NCI-H128 (cell line): Measurements from ENCODE around the gene DHRS12.
A peak's percentile ranks its signal among the peaks of the same experiment; 100 is the strongest.

ENCODE experiments used
- DNase-seq: peaks from one replicate; lab custom pipeline; 2025; ENCODE audit not compliant: unreplicated experiment; lab: John Stamatoyannopoulos, UW

DHRS12 gene

GRCh38 chr13:51811920-51812451 lies 8.0 kb upstream of the DHRS12 start:
- DNase-seq, result no peak

GRCh38 chr13:51811046-51811445 lies 7.1 kb upstream of the DHRS12 start:
- DNase-seq, result peak; percentile 44

- DNase-seq, result no peak
Observed at GRCh38 chr13:51808811-51809210, 4.8 kb upstream of the DHRS12 start.

- DNase-seq, result no peak
Observed at GRCh38 chr13:51807041-51807440, 3.1 kb upstream of the DHRS12 start.

GRCh38 chr13:51806566-51806965 lies 2.6 kb upstream of the DHRS12 start:
- no peak for DNase-seq

DNA sequence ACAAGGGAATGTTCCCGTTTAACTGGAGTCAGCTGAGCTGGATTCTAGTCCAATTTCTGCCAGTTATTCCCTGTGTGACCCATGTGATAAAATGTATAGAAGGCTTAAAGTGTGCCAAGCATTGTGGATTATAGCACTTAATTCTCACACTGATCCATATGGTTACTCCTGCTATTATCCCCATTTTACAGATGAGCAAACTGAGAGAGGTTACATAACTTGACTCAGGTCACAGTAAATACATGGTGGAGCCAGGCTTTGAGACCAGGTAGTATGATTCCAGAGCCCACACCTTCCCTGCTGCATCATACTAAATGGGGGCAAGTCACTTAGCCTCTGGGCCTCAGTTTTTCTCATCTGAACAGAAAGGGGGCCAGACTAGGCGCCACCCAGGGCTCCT lies 2.0 kb upstream of the DHRS12 start:
- no peak for DNase-seq

GRCh38 chr13:51805313-51805712 lies 1.4 kb upstream of the DHRS12 start:
- no peak for DNase-seq

DNA sequence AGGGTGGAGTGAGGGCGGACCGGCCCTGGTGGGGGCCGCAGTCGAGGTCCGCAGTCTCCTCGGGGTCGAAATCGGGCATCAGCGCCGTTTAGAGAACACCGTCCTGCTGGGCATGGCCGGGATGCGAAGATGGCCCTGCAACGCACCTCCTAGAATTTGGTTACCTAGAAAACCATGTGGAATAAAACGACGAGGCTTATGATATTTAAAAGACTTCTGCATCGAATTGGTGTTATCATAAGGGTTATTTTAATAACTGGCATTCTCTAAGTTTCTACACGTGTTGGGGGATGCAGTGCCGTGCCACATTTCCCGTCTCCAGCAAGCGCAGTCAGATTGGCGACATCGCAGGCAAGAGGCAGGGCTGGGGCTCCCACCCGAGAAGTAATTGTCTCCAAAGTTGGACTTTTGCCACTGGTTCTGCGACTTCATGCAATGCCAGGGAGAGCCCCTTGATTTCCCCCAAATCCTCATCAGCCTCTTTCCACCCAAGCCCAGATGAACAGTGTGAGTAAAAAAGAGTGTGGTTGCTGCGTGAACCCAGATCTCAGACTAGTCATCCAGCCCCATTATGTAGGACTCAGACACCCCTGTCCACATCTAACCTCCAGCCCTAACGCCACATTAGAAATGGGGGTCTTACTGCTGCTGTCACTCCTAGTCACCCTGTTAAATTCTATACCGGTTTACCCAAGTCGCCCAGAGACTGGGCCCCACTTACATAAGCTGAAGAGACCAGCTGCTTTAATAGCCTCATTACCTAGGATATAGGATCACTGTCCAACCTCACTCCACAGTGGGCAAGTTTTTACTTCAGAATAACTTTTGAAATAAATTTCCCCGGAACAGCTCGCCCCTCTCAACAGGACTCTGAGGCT lies 571 bp upstream of the DHRS12 start:
- DNase-seq, result no peak

- no peak for DNase-seq
Observed at GRCh38 chr13:51802631-51803418, 1.1 kb downstream of the DHRS12 start.

GRCh38 chr13:51801631-51802099 lies 2.3 kb downstream of the DHRS12 start:
- peak; percentile 35 for DNase-seq

- no peak for DNase-seq
Observed at GRCh38 chr13:51800486-51800885, 3.5 kb downstream of the DHRS12 start.

DNA sequence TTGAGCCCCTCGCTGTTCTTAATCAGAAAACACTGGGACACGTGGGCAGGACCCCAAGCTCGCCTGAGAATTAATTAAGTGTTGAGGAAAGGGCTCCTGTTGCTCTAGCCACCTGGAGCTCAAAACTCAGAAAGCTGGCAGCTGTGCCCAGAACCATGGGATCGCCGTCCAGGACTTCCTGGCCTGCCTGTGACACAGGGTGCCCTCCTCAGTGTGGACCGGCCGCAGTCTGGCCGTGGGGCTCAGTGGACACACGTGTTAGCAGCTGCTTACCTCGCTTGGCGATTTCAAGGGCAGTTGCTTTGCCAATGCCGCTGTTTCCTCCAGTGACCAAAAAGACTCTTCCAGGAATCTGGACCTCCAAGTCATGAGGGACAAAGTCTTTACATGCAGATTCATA lies 4.7 kb downstream of the DHRS12 start:
- no peak for DNase-seq

DNA sequence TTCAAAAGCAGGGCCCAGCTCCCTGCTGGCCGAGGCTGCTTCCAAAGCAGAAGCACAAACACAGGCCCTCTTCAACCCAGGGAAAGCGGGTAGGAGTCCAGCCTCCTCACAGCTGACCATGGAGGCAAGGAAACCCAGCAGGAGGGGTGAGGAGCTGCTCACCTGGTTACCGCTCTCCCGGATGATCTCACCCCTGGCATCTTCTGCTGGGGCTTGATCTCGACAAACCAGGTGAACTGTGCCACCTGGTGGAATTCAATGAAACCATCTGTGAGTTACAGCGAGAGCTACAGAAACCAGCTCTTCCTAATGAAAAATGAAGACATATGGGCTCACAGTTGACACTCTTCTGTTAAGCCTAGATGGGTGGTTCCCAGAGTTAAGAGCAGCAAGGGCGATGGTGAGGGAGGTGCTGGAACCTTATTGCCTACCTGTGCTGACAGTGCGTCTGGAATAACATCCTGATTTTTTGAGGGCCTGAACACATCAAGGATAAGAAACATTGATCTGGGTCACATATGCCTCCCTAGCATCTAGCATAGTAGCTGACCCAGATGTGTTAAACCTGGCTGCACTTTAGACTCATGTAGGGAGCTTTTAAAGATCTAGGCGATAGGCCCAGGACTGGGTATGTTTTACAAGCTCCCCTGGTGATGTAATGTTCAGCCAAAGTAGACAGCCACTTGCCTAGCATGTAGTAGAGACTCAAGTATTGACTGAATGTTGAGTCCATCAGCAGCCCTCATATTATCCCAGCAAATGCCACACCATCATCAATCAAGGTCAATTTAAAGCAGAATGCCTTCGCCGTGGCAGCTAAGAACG lies 6.1 kb downstream of the DHRS12 start:
- peak; percentile 73 for DNase-seq

GRCh38 chr13:51796546-51796945 lies 7.4 kb downstream of the DHRS12 start:
- DNase-seq, result no peak

DNA sequence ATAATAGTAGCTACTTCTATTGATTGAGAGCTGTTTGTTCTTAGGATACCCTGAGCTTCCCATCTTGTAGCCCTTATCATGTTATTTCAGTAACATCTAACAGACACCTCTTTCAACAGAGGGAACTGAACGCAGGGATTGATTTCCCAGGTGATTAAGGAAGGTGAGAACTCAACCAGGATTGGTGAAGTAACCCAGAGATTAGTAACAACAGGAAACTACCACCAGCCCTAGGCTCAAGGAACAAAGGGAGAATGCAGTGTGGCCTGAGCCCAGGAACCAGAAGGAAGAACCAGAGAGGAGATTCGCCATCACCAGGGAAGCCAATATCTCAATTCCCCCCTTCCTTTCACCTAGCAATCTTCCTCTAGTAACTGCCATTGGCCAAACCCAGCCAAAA lies 8.5 kb downstream of the DHRS12 start:
- no peak for DNase-seq

- DNase-seq, result no peak
Observed at GRCh38 chr13:51794964-51795363, 9.0 kb downstream of the DHRS12 start.

DNA sequence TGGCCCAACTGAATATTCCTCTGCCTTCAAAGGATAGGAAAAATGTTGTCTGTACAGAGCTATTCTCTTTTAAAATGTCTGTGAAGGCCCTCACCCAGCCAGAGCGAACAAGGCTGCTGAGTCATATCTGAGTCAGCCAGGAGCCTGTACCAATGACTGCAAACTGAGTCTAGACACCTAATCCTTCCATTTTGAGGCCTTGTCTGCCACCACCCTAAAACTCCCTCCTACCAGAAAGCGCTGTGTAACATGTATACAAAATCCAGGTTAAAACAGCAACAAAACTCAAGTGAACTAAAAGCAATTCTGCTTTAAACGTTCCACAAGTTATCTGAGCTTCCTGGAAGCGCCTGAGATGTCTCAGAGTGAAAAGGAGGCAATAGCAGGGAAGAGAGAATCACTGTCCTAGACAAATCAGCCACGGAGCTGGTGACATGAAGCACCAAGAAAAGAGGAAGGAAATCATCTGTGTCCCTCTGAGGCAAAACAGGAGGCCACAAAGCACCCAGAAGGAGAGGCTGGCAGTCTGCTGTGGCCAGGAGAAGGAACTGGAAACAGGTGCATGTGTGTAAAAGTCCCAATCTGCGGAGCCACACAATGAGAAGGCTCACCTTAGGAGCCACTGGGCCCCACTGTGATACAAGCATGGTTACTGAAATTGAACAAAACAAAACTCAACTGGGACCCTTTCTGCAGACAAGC lies 10.2 kb downstream of the DHRS12 start:
- no peak for DNase-seq

DNA sequence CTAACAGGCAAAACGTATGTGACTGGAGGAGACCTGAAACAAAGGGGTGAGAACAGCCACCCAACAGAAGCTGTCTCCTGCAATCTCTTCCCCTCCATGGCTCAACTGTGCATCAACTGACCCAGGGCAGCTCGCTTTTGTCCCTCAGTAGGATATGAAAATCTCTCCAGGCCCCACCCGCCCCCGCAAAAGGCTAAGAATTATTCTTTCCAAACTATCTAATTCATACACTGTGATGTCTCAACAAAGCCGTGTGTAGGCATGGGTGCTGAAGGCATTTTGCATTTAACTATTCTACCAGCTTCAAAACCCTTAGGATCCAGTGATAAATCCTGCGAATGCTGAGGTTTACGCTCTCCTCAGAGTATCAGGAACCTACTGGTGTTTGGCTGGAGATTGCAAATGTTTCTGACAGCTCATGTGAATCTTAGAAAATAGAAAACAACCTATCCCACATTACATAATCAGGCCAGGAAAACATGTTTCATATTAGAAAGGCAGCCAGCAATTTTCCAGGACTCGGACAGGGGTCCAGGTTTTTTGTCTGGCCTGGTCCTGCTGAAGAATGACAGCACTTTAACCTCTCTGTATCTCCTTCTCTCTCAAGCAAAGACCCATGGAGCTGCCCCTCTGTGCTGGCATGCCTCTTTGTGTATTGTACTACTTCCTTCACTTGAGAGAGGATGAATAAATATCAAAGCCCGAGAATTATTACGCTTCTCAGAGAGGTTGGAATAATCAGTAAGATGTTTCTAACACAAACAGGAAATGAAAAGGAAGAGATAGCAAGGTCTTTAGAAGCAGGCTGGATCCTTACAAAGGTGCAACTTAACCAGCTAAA lies 17.3 kb downstream of the DHRS12 start:
- no peak for DNase-seq

DNA sequence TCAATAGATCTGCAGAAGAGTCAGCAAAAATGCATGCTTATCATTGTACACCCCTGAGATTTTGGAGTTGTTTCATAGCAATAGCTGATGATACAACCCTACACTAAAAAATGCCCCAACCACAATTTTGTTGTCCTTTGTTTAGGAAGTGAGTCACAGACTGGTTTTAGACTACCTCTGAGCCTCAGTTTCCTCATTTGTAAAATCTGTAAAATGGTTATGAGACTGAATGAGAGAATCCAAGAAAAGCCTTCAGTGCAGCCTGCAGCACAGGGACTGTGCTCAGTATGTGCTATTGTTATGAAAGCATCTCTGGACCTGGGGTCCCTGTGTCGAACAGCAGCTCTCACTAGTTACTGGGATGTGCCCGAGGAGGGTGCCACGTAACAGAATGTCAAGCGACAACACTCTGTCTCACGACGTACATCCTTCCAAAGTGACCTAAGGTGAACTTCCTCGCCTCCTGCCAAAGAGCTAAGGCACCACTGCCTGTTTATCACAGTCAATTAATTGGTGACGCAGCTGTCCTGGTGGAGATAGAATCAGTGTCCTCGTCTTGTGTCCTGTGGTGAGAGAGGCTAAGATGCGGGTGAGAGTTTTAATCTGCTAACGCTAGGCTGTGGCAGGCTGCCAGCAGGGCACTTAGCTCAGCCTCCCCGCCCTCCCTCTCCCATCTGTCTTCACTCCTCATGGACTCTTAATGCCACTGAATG lies 18.1 kb downstream of the DHRS12 start:
- peak; percentile 93 for DNase-seq
